Subcutaneous abdominal adipose tissue (tissue), 5 donors: Measurements from ENCODE around the gene GPANK1.
A peak's percentile ranks its signal among the peaks of the same experiment; 100 is the strongest.

Source experiments
- H3K27ac ChIP-seq: one replicate; pipeline ENCODE4 v1.7.0; 2013; ENCODE audit warnings: low read depth, mild to moderate bottlenecking, inconsistent platforms, low read length, moderate library complexity
- H3K27me3 ChIP-seq, 5 donors: one replicate each; pipeline ENCODE4 v1.7.0; 2013; ENCODE audit warnings: low read length in 5 of 5, inconsistent platforms in 1 of 5; ENCODE audit not compliant: control insufficient read depth in 5 of 5, insufficient read depth in 4 of 5
- H3K36me3 ChIP-seq, 5 donors: one replicate each; pipeline ENCODE4 v1.7.0; 2013; ENCODE audit warnings: low read length in 5 of 5; ENCODE audit not compliant: control insufficient read depth in 5 of 5, insufficient read depth in 5 of 5
- H3K4me1 ChIP-seq, 5 donors: one replicate each; pipeline ENCODE4 v1.7.0; 2013; ENCODE audit warnings: low read length in 5 of 5, mild to moderate bottlenecking in 3 of 5, moderate library complexity in 1 of 5; ENCODE audit not compliant: control insufficient read depth in 5 of 5, insufficient read depth in 5 of 5
- H3K4me3 ChIP-seq, 5 donors: one replicate each; pipeline ENCODE4 v1.7.0; 2013; ENCODE audit warnings: low read length in 5 of 5, low read depth in 1 of 5
- H3K9ac ChIP-seq, 5 donors: one replicate each; pipeline ENCODE4 v1.7.0; 2013; ENCODE audit warnings: low read length in 5 of 5, mild to moderate bottlenecking in 4 of 5, moderate library complexity in 3 of 5
- H3K9me3 ChIP-seq, 5 donors: one replicate each; pipeline ENCODE4 v1.7.0; 2013; ENCODE audit warnings: low read length in 5 of 5; ENCODE audit not compliant: control insufficient read depth in 5 of 5
- donor health status: healthy.
- donor health status: healthy.
- donor health status: healthy.
- donor health status: healthy.
- donor health status: healthy.

GPANK1 gene

DNA sequence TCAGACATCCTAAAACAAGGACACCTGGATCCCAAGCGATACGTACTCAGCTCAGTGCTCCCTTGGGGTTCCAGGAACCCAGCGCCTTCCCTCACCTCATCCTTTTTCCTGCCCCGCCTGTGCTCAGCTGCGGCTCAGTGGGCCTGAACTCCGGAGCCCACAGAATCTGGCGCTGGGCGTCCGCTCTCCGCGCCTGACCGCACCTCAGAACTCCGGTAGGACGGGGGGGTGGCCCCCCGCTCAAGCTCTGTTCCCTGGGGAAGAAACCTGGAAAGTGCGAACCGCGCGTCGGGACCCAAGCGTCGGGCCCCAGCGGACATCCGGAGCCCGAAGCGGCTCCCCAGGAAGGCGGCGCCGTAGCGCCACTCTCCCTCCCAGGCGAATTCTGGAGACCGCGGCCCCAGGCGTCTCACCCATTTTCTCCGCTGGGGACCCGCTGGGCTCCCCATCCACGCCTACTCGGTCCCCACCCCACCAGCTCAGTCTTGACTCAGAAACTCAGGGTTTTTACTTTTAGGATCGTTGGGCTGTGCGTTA lies 16.4 kb upstream of the GPANK1 start:
- peaks cover 0 to 14% (median 11%) of the 10 kb centered on the region in 5 donors for H3K36me3 ChIP-seq
- H3K4me1 ChIP-seq, result peaks cover 0 to 23% (median 20%) of the 10 kb centered on the region in 5 donors
- peak overlapping the region; percentile 65 to 74 (median 69) for H3K4me3 ChIP-seq
- no peaks in the 10 kb centered on the region for H3K9me3 ChIP-seq
- H3K27me3 ChIP-seq, result no peaks in the 10 kb centered on the region
- H3K27ac ChIP-seq, result peak overlapping the region; percentile 49
- peak overlapping the region in 4 of 5 donors; percentile 45 to 80 (median 68) for H3K9ac ChIP-seq

DNA sequence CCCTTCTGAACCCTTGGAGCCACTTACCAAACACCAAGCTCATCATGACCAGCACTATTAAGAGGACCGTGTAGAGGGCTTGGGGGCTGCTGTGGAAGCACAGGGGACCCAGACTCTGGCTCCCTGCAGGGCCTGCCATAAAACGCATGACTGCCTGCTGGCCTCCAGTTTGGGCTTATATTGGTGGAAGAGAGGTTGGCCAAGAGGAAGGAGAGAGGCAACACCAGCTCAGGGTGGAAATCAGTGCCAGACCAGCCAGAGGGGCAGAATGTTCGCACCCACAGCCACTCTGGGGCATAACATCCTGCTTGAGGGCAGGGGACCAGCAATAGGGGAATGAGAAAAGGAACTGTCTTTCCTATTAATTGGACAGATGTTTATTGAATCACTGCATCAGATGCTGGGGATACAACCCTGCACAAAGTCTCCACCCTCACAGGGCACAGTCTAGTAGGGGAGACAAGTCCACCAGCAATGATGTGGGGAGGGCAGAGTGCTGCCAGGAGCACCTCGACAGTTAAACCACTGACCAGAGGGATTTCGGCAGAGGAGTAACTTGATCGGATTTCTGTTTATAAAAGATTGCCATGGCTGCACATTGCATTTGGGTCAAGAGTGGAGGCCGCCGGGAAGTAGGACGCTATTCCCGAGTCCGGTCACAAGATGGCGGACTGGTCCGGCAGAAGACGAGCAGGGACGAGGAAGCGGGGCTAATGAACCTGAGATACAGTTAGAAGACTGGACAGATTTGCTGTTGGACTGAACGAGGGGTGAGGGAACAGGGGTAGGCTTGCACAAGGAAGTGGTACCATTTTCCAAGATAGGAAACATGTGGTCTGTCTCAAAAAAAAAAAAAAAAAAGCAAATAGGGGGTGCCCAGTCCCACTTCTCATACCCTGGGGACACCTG lies 15.7 kb upstream of the GPANK1 start, which contains the start of gene LY6G5C:
LY6G5C (minus strand) TSS at position 842 of the 909 bp plus-strand sequence; CDS start at position 148, 694 bp downstream.
- no peaks in the 10 kb centered on the region for H3K27me3 ChIP-seq
- peak within 1 kb of the TSS; percentile 49 for H3K27ac ChIP-seq
- peaks cover 0 to 8% (median 6%) of the 10 kb centered on the region in 5 donors for H3K36me3 ChIP-seq
- no peaks in the 10 kb centered on the region for H3K9me3 ChIP-seq
- H3K4me3 ChIP-seq, result peak within 1 kb of the TSS; percentile 65 to 74 (median 69)
- H3K9ac ChIP-seq, result peak within 1 kb of the TSS in 4 of 5 donors; percentile 45 to 80 (median 68)
- H3K4me1 ChIP-seq, result peaks cover 0 to 23% (median 20%) of the 10 kb centered on the region in 5 donors

DNA sequence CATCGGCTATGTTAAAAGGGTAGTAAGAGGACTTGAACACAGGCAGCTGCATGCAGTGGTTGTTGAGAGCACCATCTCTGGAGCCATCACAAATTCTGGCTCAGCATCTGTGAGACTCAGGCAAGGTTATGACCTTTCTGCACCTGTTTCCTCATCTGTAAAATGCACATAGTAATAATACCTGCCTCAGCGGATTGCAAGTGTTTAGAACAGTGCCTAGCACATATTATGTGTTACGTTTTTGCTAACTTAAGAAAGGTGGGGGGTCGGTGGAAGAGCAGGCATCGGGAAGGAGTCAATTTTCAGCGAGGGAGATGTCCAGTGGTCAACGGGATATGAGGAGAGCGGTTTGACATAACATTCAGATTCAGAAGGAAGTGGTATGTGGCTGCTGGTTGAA lies 13.2 kb upstream of the GPANK1 start:
- H3K4me1 ChIP-seq, result peaks cover 0 to 19% (median 17%) of the 10 kb centered on the region in 5 donors
- peaks cover 0 to 15% (median 9%) of the 10 kb centered on the region in 5 donors for H3K36me3 ChIP-seq
- no peak overlapping the region for H3K27ac ChIP-seq
- no peak overlapping the region for H3K4me3 ChIP-seq
- H3K9ac ChIP-seq, result no peak overlapping the region
- no peaks in the 10 kb centered on the region for H3K9me3 ChIP-seq
- no peaks in the 10 kb centered on the region for H3K27me3 ChIP-seq

DNA sequence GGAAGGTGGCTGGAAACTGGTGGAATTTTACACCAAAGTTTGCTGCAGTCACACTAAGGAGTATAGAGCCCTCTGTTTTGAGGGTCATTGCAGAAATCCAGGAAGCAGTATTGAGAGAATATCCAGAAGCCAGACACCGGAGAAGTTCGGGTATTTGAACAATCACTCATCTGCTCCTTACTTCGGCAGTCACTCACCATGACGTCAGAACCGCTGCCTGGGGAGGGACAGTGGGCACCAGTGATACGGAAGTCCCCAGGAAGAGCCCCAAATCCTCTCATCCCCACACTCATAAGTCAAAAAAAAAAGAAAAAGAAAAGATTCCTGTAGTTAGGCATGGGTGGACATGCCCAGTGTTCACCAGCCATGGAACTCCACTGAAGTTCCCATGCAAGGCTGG lies 12.1 kb upstream of the GPANK1 start:
- Histone ChIP-seq H3K27ac (no peak overlapping the region), H3K9ac (no peak overlapping the region), H3K4me1 (peaks cover 0 to 19% (median 17%) of the 10 kb centered on the region in 5 donors), H3K27me3 (no peaks in the 10 kb centered on the region), H3K9me3 (no peaks in the 10 kb centered on the region), H3K4me3 (no peak overlapping the region), H3K36me3 (peaks cover 0 to 25% (median 18%) of the 10 kb centered on the region in 5 donors)

DNA sequence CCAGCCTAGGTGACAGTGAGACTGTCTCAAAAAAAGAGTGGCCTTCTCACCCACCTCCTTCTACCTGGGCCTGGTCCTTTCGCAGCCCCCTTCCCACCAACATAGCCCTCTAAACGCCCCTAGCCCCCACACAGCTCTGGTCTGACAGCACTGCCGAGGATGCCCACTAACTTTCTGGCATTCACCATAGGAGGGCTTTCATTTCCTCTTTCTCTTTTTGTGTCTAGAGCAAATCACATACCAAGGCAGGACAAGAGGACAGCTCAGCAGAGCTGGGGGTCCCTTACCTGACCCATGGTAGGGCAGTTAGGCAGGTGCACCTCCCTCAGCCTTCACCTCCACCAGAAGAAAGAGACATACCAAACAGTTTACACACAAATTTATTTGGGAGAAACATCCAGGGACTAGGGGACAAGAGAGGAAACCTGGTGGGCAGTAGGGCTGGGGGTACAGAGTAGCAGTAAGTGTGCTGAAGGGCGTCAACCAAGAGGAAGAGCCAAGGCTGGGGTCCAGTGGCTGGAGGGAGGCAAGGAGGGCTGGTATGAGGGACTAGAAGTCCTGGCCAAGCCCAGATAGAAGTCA lies 11.6 kb upstream of the GPANK1 start:
- Histone ChIP-seq H3K4me3 (no peak overlapping the region), H3K27me3 (no peaks in the 10 kb centered on the region), H3K27ac (no peak overlapping the region), H3K9me3 (no peaks in the 10 kb centered on the region), H3K36me3 (peaks cover 2 to 30% (median 23%) of the 10 kb centered on the region in 5 donors), H3K4me1 (peaks cover 0 to 14% (median 14%) of the 10 kb centered on the region in 5 donors), H3K9ac (no peak overlapping the region)

DNA sequence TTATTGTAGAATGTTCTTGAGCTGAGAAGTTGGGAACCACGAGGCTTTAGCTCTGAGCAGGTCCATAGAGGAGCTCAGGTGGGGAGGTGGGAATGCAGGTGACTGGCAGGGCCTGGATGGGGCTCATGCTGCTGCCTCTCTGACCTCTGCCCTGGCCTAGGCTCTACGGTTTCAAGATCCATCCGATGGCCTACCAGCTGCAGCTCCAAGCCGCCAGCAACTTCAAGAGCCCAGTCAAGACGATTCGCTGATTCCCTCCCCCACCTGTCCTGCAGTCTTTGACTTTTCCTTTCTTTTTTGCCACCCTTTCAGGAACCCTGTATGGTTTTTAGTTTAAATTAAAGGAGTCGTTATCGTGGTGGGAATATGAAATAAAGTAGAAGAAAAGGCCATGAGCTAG lies 4.9 kb upstream of the GPANK1 start, which contains the start of gene LY6G5B:
LY6G5B (plus strand) TSS at position 301 of the 400 bp plus-strand sequence. CDS start 975 bp downstream, outside the sequence.
- Histone ChIP-seq H3K9me3 (no peaks in the 10 kb centered on the region), H3K4me1 (peaks cover 9 to 24% (median 12%) of the 10 kb centered on the region in 5 donors), H3K4me3 (no peak within 1 kb of the TSS), H3K27me3 (no peaks in the 10 kb centered on the region), H3K27ac (no peak within 1 kb of the TSS), H3K36me3 (peaks cover 6 to 66% (median 61%) of the 10 kb centered on the region in 5 donors), H3K9ac (no peak within 1 kb of the TSS)

DNA sequence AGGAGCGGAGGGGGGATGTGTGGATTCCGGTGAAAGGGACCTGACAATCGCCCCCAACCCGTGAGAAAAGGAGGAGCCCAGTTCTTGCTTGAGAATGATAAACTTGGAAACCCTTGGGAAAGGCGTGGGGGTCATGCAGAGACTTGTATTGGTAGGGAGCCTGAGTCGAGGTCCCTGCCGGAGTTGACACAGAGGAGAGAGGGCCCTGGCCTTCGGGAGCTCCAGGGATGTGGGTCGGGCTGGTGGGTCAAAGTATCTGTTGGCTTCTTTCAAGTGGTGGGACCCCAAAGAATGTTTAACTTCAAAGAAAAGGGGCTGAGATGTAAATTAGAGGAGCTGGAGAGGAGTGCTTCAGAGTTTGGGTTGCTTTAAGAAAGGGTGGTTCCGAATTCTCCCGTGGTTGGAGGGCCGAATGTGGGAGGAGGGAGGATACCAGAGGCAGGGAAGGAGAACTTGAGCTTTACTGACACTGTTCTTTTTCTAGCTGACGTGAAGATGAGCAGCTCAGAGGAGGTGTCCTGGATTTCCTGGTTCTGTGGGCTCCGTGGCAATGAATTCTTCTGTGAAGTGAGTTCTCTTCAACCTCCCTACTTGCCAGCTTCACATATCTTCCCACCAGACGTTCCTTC lies 1.7 kb upstream of the GPANK1 start:
- Histone ChIP-seq H3K27ac (peak overlapping the region; percentile 97), H3K36me3 (peaks cover 4 to 57% (median 51%) of the 10 kb centered on the region in 5 donors), H3K9me3 (no peaks in the 10 kb centered on the region), H3K4me1 (peaks cover 9 to 47% (median 34%) of the 10 kb centered on the region in 5 donors), H3K27me3 (no peaks in the 10 kb centered on the region), H3K4me3 (peak overlapping the region; percentile 90 to 96 (median 92)), H3K9ac (peak overlapping the region; percentile 88 to 97 (median 96))

DNA sequence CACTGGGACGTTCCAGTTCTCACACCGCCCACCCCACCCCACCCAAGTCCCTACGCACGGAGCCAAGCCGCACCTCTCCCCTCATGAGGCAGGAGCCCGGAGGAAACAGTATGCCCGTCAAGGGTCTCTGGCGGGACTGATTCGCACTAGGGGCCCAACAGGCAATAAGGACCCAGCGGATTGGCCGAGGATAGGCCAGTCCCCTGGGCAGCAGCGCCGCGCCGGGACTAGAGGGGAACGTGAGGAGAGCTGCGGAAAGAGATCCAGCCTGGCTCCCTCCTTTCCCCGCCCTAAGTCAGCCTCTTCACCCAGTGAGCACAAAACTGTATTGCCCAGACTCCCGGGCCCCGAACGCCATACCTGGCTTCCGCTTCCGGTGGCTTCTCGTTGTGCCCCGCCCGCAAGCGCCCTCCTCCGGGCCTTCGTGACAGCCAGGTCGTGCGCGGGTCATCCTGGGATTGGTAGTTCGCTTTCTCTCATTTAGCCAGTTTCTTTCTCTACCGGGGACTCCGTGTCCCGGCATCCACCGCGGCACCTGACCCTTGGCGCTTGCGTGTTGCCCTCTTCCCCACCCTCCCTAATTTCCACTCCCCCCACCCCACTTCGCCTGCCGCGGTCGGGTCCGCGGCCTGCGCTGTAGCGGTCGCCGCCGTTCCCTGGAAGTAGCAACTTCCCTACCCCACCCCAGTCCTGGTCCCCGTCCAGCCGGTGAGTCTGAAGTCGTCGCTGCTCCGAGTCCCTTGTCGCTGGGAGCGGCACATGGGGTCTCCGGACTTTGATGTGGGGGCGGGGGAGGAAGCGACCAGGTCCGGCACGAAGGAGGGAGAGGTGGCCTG lies 922 bp upstream of the GPANK1 start, which contains the start of gene CSNK2B:
CSNK2B (plus strand) TSS at position 580 of the 836 bp plus-strand sequence. CDS start 752 bp downstream, outside the sequence.
- H3K4me3 ChIP-seq, result peak within 1 kb of the TSS; percentile 90 to 98 (median 92)
- H3K4me1 ChIP-seq, result peaks cover 12 to 54% (median 39%) of the 10 kb centered on the region in 5 donors
- no peaks in the 10 kb centered on the region for H3K27me3 ChIP-seq
- no peaks in the 10 kb centered on the region for H3K9me3 ChIP-seq
- H3K9ac ChIP-seq, result peak within 1 kb of the TSS; percentile 88 to 97 (median 96)
- peak within 1 kb of the TSS; percentile 97 for H3K27ac ChIP-seq
- H3K36me3 ChIP-seq, result peaks cover 4 to 49% (median 43%) of the 10 kb centered on the region in 5 donors
